HepG2 (cell line): Measurements from ENCODE around the gene USP7. TPM values are rescaled to one million over a fixed set of nuclear protein-coding genes. Genes with fewer than 3 reads are reported as not detected.

ENCODE experiments used
- DR1 ChIP-seq: sonication (generic); formaldehyde crosslinking; IDR thresholded peaks from 2 replicates; pipeline ENCODE4 v1.8.0; 2021; ENCODE audit warnings: mild to moderate bottlenecking, missing genetic modification reagents, inconsistent platforms
- HMG20A ChIP-seq: IDR thresholded peaks from 2 replicates; pipeline ENCODE4 v1.6.1; 2016; ENCODE audit warnings: borderline replicate concordance
- HMGXB4 ChIP-seq, 2 experiments: sonication (generic) in 1 of 2; formaldehyde crosslinking in 1 of 2; IDR thresholded peaks; 2 replicates each; pipeline versions ENCODE4 v1.4.0 to v1.6.1; 2018 to 2020; ENCODE audit warnings: missing genetic modification reagents in 2 of 2, borderline replicate concordance in 1 of 2, low read depth in 1 of 2, mild to moderate bottlenecking in 1 of 2, missing biosample characterization in 1 of 2
- HNF1A ChIP-seq, 2 experiments: sonication (generic) in 1 of 2; formaldehyde crosslinking in 1 of 2; IDR thresholded peaks; 2 replicates each; pipeline versions ENCODE4 v1.4.0 to v1.6.1; 2016 to 2020; ENCODE audit warnings: borderline replicate concordance in 1 of 2, low read depth in 1 of 2, mild to moderate bottlenecking in 1 of 2, missing genetic modification reagents in 1 of 2
- HNRNPL ChIP-seq: fragments of 200-400 bp; formaldehyde crosslinking; IDR thresholded peaks from 2 replicates; pipeline ENCODE4 v1.6.1; 2017; ENCODE audit warnings: mild to moderate bottlenecking, low read depth, low read length
- HOXA7 ChIP-seq: sonication (generic); formaldehyde crosslinking; IDR thresholded peaks from 2 replicates; pipeline ENCODE4 v1.8.1; 2022; ENCODE audit warnings: mild to moderate bottlenecking, missing genetic modification reagents, moderate library complexity
- MEF2D ChIP-seq: sonication (generic); formaldehyde crosslinking; IDR thresholded peaks from 2 replicates; pipeline ENCODE4 v1.5.1; 2020; ENCODE audit warnings: mild to moderate bottlenecking, missing genetic modification reagents
- NR2F6 ChIP-seq, 2 experiments: IDR thresholded peaks; 2 replicates each; pipeline ENCODE4 v1.6.1; 2016; ENCODE audit warnings: antibody characterized with exemption in 1 of 2, mild to moderate bottlenecking in 1 of 2
- RARA ChIP-seq: IDR thresholded peaks from 2 replicates; pipeline ENCODE4 v1.6.1; 2016; ENCODE audit warnings: missing genetic modification reagents, missing compliant biosample characterization
- RBM22 ChIP-seq: fragments of 200-400 bp; formaldehyde crosslinking; optimal IDR thresholded peaks from 2 replicates; pipeline ENCODE3; 2017; ENCODE audit warnings: mild to moderate bottlenecking, low read length, moderate library complexity
- SNAI1 ChIP-seq: sonication (generic); formaldehyde crosslinking; IDR thresholded peaks from 2 replicates; pipeline ENCODE4 v1.5.0; 2020; ENCODE audit warnings: mild to moderate bottlenecking, missing genetic modification reagents, borderline replicate concordance
- U2AF1 ChIP-seq: fragments of 200-400 bp; formaldehyde crosslinking; optimal IDR thresholded peaks from 2 replicates; pipeline ENCODE3; 2017; ENCODE audit warnings: mild to moderate bottlenecking, low read depth, low read length
- ZBTB7A ChIP-seq: sonication (generic); formaldehyde crosslinking; IDR thresholded peaks from 2 replicates; pipeline ENCODE4 v1.8.0; 2022; ENCODE audit warnings: mild to moderate bottlenecking, missing genetic modification reagents
- ZC3H13 ChIP-seq: sonication (generic); formaldehyde crosslinking; IDR thresholded peaks from 2 replicates; pipeline ENCODE4 v1.8.1; 2023; ENCODE audit warnings: mild to moderate bottlenecking, missing genetic modification reagents, moderate library complexity
- ZIK1 ChIP-seq: sonication (generic); formaldehyde crosslinking; IDR thresholded peaks from 2 replicates; pipeline ENCODE4 v1.5.0; 2020; ENCODE audit warnings: mild to moderate bottlenecking, low read depth, missing genetic modification reagents, borderline replicate concordance
- ZMYM4 ChIP-seq: sonication (generic); formaldehyde crosslinking; IDR thresholded peaks from 2 replicates; pipeline ENCODE4 v1.8.1; 2023; ENCODE audit warnings: mild to moderate bottlenecking, missing genetic modification reagents
- ZNF205 ChIP-seq: IDR thresholded peaks from 2 replicates; pipeline ENCODE4 v1.6.1; 2018; ENCODE audit warnings: missing biosample characterization, missing genetic modification reagents
- ZNF350 ChIP-seq: sonication (generic); formaldehyde crosslinking; IDR thresholded peaks from 2 replicates; pipeline ENCODE4 v1.4.0; 2020; ENCODE audit warnings: mild to moderate bottlenecking, low read depth, missing genetic modification reagents, borderline replicate concordance
- ZNF503 ChIP-seq: sonication (generic); formaldehyde crosslinking; IDR thresholded peaks from 2 replicates; pipeline ENCODE4 v1.4.0; 2020; ENCODE audit warnings: missing genetic modification reagents
- ZNF547 ChIP-seq: sonication (generic); formaldehyde crosslinking; IDR thresholded peaks from 2 replicates; pipeline ENCODE4 v1.5.1; 2020; ENCODE audit warnings: mild to moderate bottlenecking, missing genetic modification reagents
- ZNF766 ChIP-seq: sonication (generic); formaldehyde crosslinking; IDR thresholded peaks from 2 replicates; pipeline ENCODE4 v1.5.0; 2020; ENCODE audit warnings: missing genetic modification reagents, borderline replicate concordance
- ZNF780A ChIP-seq: sonication (generic); formaldehyde crosslinking; IDR thresholded peaks from 2 replicates; pipeline ENCODE4 v1.8.0; 2022; ENCODE audit warnings: mild to moderate bottlenecking, missing genetic modification reagents, moderate library complexity
- ZNF781 ChIP-seq: sonication (generic); formaldehyde crosslinking; IDR thresholded peaks from 2 replicates; pipeline ENCODE4 v1.5.1; 2020; ENCODE audit warnings: borderline replicate concordance, mild to moderate bottlenecking, missing genetic modification reagents; ENCODE audit errors: not compliant biosample characterization
- polyA plus RNA-seq, 8 experiments: library from polyadenylated mRNA; depleted of rRNA in 3 of 8; stranded (reverse) in 7 of 8; unstranded in 1 of 8; fragments of >200 nt; fragmentation: Illumina TruSeq in 4 of 8; extraction: Trizol in 4 of 8; gene quantifications; 2 replicates each; pipeline versions ENCODE4 v1.2.1 to v1.2.3, GENCODE V29; 2011 to 2016; ENCODE audit warnings: low read depth in 4 of 8, missing spikeins in 1 of 8, mixed read lengths in 1 of 8; ENCODE audit not compliant: insufficient read depth in 1 of 8
- total RNA-seq, 5 experiments: library from RNA; depleted of rRNA; stranded (reverse); fragments of >200 nt; fragmentation: Illumina TruSeq; extraction: Trizol; gene quantifications; 2 replicates each; pipeline ENCODE4 v1.2.3, GENCODE V29; 2016; ENCODE audit warnings: low read depth in 1 of 5

The USP7 gene
- total and polyA plus RNA-seq, 2 of the 13 experiments (the other 11 are each of a cell fraction or from before 2014, with no cell fraction given) = 52.5 to 173 TPM

- no peak for TF ChIP-seq HMG20A
- no peak for TF ChIP-seq SNAI1 (CRISPR knock-in tag)
- 0 out of 2 replicates have a peak, but pooled peaks have one; percentile 33 for TF ChIP-seq ZBTB7A (CRISPR knock-in tag)
- no peak; the same call in 1 of the 2 replicates for TF ChIP-seq ZNF350
- no peak for TF ChIP-seq ZNF503 (CRISPR knock-in tag)
- 0 out of 2 replicates have a peak, but pooled peaks have one; percentile 5 for TF ChIP-seq ZNF780A (CRISPR knock-in tag)
- no peak for TF ChIP-seq ZMYM4
- TF ChIP-seq HNRNPL = 0 out of 2 replicates have a peak, but pooled peaks have one; percentile 33
- peak; percentile 80 for TF ChIP-seq ZC3H13 (CRISPR knock-in tag)
- TF ChIP-seq ZNF781 (CRISPR knock-in tag) = no peak
- TF ChIP-seq HNF1A (IDR thresholded peaks at IDR 0.05; ENCODE audit: low read depth) = no peak
- TF ChIP-seq HNF1A (CRISPR knock-in tag; IDR thresholded peaks at IDR 0.05; ENCODE audit: borderline replicate concordance) = 0 out of 2 replicates have a peak, but pooled peaks have one; percentile 18
- TF ChIP-seq U2AF1 = no peak
- no peak for TF ChIP-seq ZNF766 (CRISPR knock-in tag)
- no peak for TF ChIP-seq ZIK1 (CRISPR knock-in tag)
- TF ChIP-seq ZNF547 (CRISPR knock-in tag) = no peak
- no peak for TF ChIP-seq ZNF205 (CRISPR knock-in tag)
- 0 out of 2 replicates have a peak, but pooled peaks have one; percentile 74 for TF ChIP-seq HOXA7 (CRISPR knock-in tag)
- peak; percentile 5 for TF ChIP-seq RBM22
- TF ChIP-seq NR2F6 (IDR thresholded peaks at IDR 0.05) = no peak
- TF ChIP-seq NR2F6 (CRISPR knock-in tag; IDR thresholded peaks at IDR 0.05) = no peak
- TF ChIP-seq MEF2D (CRISPR knock-in tag) = no peak
- no peak for TF ChIP-seq RARA
- no peak for TF ChIP-seq HMGXB4 (CRISPR knock-in tag; IDR thresholded peaks at IDR 0.05; ENCODE audit: borderline replicate concordance in 1 of 2, low read depth in 1 of 2)
- no peak for TF ChIP-seq DR1 (CRISPR knock-in tag)
Measured at GRCh38 chr16:8887431-8887765, 76.3 kb downstream of the USP7 start (continued).
